PC-9 (cell line): ENCODE measurements around the gene CPE. TPM values are rescaled to one million over a fixed set of nuclear protein-coding genes. Genes with fewer than 3 reads are reported as not detected.

Experiments used
- BruUV-seq: library from RNA; stranded (reverse); fragments of 400-500 nt; replicated peaks from 2 replicates; lab custom pipeline; 2021; lab: Mats Ljungman, UMichigan
- CTCF ChIA-PET: fragments of 300-600 bp; sonication (Branson Sonifier 250); formaldehyde crosslinking; loops from one replicate; lab custom pipeline; 2022; ENCODE audit warnings: antibody characterized with exemption; lab: Charles Lee
- POLR2A ChIA-PET: fragments of 300-600 bp; sonication (Branson Sonifier 250); formaldehyde crosslinking; loops from one replicate; lab custom pipeline; 2022; ENCODE audit warnings: antibody characterized with exemption; ENCODE audit not compliant: unreplicated experiment; lab: Charles Lee
- DNase-seq, 2 experiments: peaks; one replicate each; pipeline versions ENCODE4 v3.0.0 to v3.0.0-alpha.2; 2015 to 2022; ENCODE audit warnings: mixed read lengths in 1 of 2
- H2AFZ ChIP-seq: fragments of 200-600 bp; sonication (generic); 2 replicates; pipeline ENCODE4 v1.8.1; 2017; ENCODE audit warnings: antibody characterized with exemption
- H3F3A ChIP-seq: fragments of 200-600 bp; sonication (generic); 2 replicates; pipeline ENCODE4 v1.8.1; 2017; ENCODE audit warnings: antibody characterized with exemption, mild to moderate bottlenecking, low read depth; ENCODE audit not compliant: insufficient read depth
- H3K27ac ChIP-seq: fragments of 200-600 bp; sonication (generic); 2 replicates; pipeline ENCODE4 v1.6.1; 2016; ENCODE audit warnings: mixed run types
- H3K27me3 ChIP-seq: fragments of 200-600 bp; sonication (generic); 2 replicates; pipeline ENCODE4 v1.6.1; 2016; ENCODE audit warnings: low read depth, mixed run types; ENCODE audit not compliant: insufficient read depth
- H3K36me3 ChIP-seq: fragments of 200-600 bp; sonication (generic); 2 replicates; pipeline ENCODE4 v1.6.1; 2016; ENCODE audit warnings: low read depth, mixed run types
- H3K4me1 ChIP-seq: fragments of 200-600 bp; sonication (generic); replicated peaks from 2 replicates; pipeline ENCODE4 v1.6.1; 2016; ENCODE audit warnings: mixed run types; ENCODE audit not compliant: insufficient read depth
- H3K4me2 ChIP-seq: fragments of 200-600 bp; sonication (generic); 2 replicates; pipeline ENCODE4 v1.6.1; 2017; ENCODE audit warnings: mixed run types
- H3K4me3 ChIP-seq: fragments of 200-600 bp; sonication (generic); 2 replicates; pipeline ENCODE4 v1.6.1; 2016; ENCODE audit warnings: mixed run types
- H3K79me2 ChIP-seq: fragments of 200-600 bp; sonication (generic); 2 replicates; pipeline ENCODE4 v1.6.1; 2017; ENCODE audit warnings: low read depth, mixed run types
- H3K9me2 ChIP-seq: fragments of 200-600 bp; sonication (generic); 2 replicates; pipeline ENCODE4 v1.8.1; 2017; ENCODE audit warnings: mild to moderate bottlenecking; ENCODE audit not compliant: insufficient read depth
- H3K9me3 ChIP-seq: fragments of 200-600 bp; sonication (generic); 2 replicates; pipeline ENCODE4 v1.8.1; 2016; ENCODE audit warnings: low read depth; ENCODE audit not compliant: insufficient read depth
- H4K20me1 ChIP-seq: fragments of 200-600 bp; sonication (generic); 2 replicates; pipeline ENCODE4 v1.8.1; 2017; ENCODE audit not compliant: insufficient read depth
- EZH2 ChIP-seq: fragments of 200-600 bp; sonication (generic); IDR thresholded peaks from 2 replicates; pipeline ENCODE4 v1.8.0; 2017; ENCODE audit warnings: antibody characterized with exemption, low read depth
- intact Hi-C: fragments of 100-400 bp; cut with micrococcal nuclease; formaldehyde crosslinking; loops from one replicate; pipeline ENCODE4 v1.10.0; 2022; ENCODE audit not compliant: unreplicated experiment
- total RNA-seq: library from RNA; stranded (reverse); gene quantifications from 2 replicates; pipeline ENCODE4 v1.2.3, GENCODE V29; 2021
- TF ChIP-seq, protein P1 (sequence below): fragments of 200-600 bp; sonication (generic); conservative IDR thresholded peaks from 2 replicates; pipeline ENCODE4 v1.6.1; 2017; ENCODE audit warnings: mixed run types, antibody characterized with exemption, mild to moderate bottlenecking, moderate library complexity

Gene CPE
- total RNA-seq, 1 experiment from 2014 or later, result 1.3 TPM

GRCh38 chr4:165385126-165385525 is 6.3 kb downstream of the CPE start:
- Histone ChIP-seq H3K36me3 (no peaks in the 10 kb centered on the region), H3F3A (no peaks in the 10 kb centered on the region), H3K27ac (no peak overlapping the region), H3K4me2 (no peak overlapping the region), H3K4me3 (no peak overlapping the region), H3K4me1 (no peaks in the 10 kb centered on the region), H3K79me2 (no peaks in the 10 kb centered on the region), H3K27me3 (no peaks in the 10 kb centered on the region), H3K9me3 (no peaks in the 10 kb centered on the region), H3K9me2 (no peaks in the 10 kb centered on the region), H2AFZ (no peak overlapping the region), H4K20me1 (no peaks in the 10 kb centered on the region)
- intact Hi-C loops, result no loop called here
- TF ChIP-seq, protein P1, sequence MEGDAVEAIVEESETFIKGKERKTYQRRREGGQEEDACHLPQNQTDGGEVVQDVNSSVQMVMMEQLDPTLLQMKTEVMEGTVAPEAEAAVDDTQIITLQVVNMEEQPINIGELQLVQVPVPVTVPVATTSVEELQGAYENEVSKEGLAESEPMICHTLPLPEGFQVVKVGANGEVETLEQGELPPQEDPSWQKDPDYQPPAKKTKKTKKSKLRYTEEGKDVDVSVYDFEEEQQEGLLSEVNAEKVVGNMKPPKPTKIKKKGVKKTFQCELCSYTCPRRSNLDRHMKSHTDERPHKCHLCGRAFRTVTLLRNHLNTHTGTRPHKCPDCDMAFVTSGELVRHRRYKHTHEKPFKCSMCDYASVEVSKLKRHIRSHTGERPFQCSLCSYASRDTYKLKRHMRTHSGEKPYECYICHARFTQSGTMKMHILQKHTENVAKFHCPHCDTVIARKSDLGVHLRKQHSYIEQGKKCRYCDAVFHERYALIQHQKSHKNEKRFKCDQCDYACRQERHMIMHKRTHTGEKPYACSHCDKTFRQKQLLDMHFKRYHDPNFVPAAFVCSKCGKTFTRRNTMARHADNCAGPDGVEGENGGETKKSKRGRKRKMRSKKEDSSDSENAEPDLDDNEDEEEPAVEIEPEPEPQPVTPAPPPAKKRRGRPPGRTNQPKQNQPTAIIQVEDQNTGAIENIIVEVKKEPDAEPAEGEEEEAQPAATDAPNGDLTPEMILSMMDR, result no peak
- TF ChIP-seq EZH2, result no peak
- DNase-seq, result no peak
- CTCF ChIA-PET, result no interaction called here
- no TSS peak for BruUV-seq
- POLR2A ChIA-PET, result interaction anchor here (0.6 kb wide), 1 partner anchor 35 kb away, joined by 17 read pairs; no protein-coding TSS in a partner anchor

- Histone ChIP-seq H4K20me1 (no peaks in the 10 kb centered on the region), H3K9me3 (no peaks in the 10 kb centered on the region), H3K27ac (no peak overlapping the region), H3K4me3 (no peak overlapping the region), H3F3A (no peaks in the 10 kb centered on the region), H2AFZ (no peak overlapping the region), H3K9me2 (no peaks in the 10 kb centered on the region), H3K27me3 (no peaks in the 10 kb centered on the region), H3K4me2 (no peak overlapping the region), H3K36me3 (no peaks in the 10 kb centered on the region), H3K4me1 (no peaks in the 10 kb centered on the region), H3K79me2 (no peaks in the 10 kb centered on the region)
- ChIA-PET POLR2A (no interaction called here), CTCF (interaction anchor here (0.6 kb wide), 1 partner anchor 1276 kb away, joined by 4 read pairs; no protein-coding TSS in a partner anchor)
- no peak for DNase-seq
- intact Hi-C loops, result no loop called here
- BruUV-seq, result no TSS peak
- no peak for TF ChIP-seq EZH2
- TF ChIP-seq, protein P1, result no peak
Observed at GRCh38 chr4:165386328-165386727, 7.5 kb downstream of the CPE start.

GRCh38 chr4:165388756-165389155 is 9.9 kb downstream of the CPE start:
- Histone ChIP-seq H4K20me1 (no peaks in the 10 kb centered on the region), H3K4me2 (no peak overlapping the region), H3F3A (no peaks in the 10 kb centered on the region), H3K79me2 (no peaks in the 10 kb centered on the region), H3K4me3 (no peak overlapping the region), H3K9me2 (no peaks in the 10 kb centered on the region), H3K4me1 (no peaks in the 10 kb centered on the region), H3K9me3 (no peaks in the 10 kb centered on the region), H2AFZ (no peak overlapping the region), H3K27me3 (no peaks in the 10 kb centered on the region), H3K27ac (no peak overlapping the region), H3K36me3 (no peaks in the 10 kb centered on the region)
- TF ChIP-seq, protein P1, result no peak
- TF ChIP-seq EZH2, result no peak
- no TSS peak for BruUV-seq
- no peak for DNase-seq
- ChIA-PET POLR2A (interaction anchor here (0.6 kb wide), 1 partner anchor 774 kb away, joined by 4 read pairs; no protein-coding TSS in a partner anchor), CTCF (no interaction called here)
- intact Hi-C loops, result no loop called here
